GM18909 (cell line): ENCODE results near the gene PFKFB3.
"Not testable (repeated sequence)": the region's sequence is repeated elsewhere in the genome, so short reads cannot be mapped to it uniquely, and the experiment has no call there.

Experiments used
- ATAC-seq: cut with Tn5 transposase; IDR thresholded peaks from one replicate; pipeline ENCODE4 v1.9.1; 2021; ENCODE audit warnings: mild to moderate bottlenecking; ENCODE audit not compliant: unreplicated experiment, poor library complexity

The PFKFB3 gene

DNA sequence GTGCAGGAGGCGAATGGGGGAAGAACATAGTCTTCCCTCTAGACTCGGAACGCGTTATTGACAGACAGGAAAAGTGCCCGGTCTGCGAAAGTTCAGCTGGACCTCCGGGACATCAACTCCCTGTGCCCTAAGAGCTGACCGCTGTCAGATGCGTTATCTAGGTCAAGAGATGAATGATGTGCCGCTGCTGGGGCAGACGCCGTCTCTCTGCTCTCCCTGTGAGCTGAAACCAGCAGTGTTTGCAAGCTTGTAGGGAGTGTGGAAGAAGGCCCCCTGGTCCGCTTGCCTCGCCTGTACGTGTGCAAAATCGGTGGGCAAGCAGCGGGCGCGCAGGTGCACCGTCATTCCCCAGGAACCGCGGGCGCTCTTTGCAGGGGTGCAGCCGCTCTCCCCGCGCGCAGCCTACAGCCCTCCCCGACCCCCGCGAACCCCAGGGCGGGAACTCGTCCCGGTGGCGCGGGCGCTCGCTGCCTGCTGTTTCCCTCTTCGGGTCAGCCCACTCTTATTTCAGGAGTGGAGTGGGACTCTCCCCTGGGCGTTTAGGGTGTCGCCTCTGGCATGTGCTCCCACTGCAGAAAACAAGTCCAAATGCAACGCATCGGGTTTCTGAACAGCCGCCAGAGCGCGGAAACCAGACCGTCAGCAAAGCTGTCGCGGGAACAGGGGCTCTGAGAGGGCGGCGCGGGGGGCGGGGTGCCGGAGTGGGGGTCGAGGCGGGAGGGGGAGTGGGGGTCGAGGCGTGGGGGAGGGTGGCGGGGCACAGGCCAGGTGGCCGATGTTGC is 1.8 kb upstream of the PFKFB3 start:
- ATAC-seq: no peak

DNA sequence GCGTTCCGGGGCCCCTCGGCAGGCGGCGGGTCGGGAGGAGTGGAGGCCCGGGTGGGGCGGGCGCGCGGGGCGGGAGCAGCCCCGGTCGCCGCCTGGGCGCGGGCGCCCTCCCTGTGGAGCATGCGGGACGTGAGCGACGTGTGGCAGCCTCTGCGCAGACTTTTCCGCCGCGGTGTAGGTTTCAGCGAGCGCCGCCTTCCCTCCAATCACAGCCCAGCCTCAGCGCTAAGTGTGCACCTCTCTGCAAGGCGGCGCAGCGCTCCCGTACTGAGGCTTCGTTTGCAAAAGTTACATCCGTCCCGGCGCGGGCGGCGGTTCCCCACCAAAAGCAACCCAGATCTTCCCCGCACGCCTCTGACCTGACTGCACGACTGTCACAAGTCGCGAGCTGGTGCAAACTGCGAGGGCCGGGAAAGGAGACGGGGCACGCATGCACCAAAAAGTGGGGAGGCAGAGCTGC is 1.2 kb upstream of the PFKFB3 start:
- ATAC-seq: peak; percentile 60

DNA sequence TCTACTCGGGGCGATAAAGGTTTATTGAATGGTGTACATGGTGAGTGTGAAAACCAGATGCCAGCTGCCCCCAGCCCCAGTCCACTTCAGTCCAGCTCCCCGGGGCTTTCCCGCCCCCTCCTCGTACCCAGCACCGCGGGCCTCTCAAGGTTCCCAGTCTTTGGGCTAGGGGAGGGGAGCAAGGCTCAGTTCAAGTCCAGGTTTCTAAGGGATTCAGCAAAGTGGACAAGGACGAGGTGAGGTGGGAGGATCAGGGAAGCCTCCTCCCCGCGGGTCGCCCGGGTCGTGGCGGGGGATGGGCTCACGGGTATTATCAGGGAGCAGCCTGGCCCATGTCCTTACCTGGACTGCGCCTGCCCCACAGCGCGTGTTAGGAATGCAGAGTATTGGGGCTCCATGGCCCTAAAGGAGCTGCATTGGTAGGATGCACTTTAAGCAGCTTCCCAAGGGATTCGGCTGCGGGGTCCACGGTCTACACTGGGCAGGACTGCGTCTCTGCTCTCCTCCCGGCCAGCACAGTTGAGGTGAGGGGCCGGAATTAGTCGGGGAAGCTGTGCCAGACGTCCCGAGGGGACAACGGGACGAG is 541 bp upstream of the PFKFB3 start:
- ATAC-seq: no peak

DNA sequence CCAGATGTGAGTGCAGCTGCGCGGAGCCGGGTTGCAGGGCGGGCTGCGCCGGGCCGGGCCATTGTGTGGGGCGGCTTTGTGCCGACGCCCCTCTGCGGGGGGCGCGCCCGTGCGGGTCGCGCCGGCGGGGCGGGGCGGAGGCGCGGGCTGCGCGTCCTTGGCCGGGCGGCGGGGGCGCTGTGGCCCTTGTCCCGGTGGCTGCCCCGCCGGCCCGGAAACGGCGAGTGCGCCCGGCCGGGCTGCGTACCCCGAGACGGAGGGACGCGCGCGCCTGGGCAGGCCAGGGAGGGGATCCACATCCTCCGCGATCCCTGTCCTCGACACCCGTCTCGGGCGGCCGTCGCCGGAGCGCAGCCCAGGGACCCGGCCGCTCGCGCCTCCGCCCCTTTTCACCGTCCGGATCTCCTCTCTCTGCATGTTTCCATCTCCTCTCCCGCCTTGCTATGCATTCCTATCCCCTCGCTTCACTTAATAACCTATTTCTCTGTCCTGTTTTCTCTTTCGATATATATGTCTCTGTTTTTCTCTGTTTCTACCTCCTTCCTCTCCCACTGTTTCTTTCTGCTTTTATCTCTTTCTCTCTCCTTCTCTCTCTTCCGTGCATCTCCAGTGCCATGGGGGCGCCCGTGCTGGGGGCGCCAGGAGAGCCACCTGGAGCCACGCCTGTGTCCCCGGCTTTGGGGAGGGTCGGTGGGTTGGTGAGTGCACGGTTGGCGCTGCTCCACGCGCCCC is 765 bp downstream of the PFKFB3 start:
- ATAC-seq: peak; percentile 45

- no peak for ATAC-seq
These were observed 1.3 kb downstream of the PFKFB3 start for GRCh38 chr10:6204063-6204340.

GRCh38 chr10:6204341-6205191 is 1.8 kb downstream of the PFKFB3 start:
- ATAC-seq: no peak

DNA sequence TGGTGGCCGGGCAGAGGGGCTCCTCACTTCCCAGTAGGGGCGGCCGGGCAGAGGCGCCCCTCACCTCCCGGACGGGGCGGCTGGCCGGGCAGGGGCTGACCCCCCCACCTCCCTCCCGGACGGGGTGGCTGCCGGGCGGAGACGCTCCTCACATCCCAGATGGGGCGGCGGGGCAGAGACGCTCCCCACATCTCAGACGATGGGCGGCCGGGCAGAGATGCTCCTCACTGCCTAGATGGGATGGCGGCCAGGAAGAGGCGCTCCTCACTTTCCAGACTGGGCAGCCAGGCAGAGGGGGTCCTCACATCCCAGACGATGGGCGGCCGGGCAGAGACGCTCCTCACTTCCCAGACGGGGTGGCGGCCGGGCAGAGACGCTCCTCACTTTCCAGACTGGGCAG is 3.8 kb downstream of the PFKFB3 start:
- not testable (repeated sequence) for ATAC-seq

- no peak for ATAC-seq
These were observed 4.9 kb downstream of the PFKFB3 start for GRCh38 chr10:6207658-6208057.

DNA sequence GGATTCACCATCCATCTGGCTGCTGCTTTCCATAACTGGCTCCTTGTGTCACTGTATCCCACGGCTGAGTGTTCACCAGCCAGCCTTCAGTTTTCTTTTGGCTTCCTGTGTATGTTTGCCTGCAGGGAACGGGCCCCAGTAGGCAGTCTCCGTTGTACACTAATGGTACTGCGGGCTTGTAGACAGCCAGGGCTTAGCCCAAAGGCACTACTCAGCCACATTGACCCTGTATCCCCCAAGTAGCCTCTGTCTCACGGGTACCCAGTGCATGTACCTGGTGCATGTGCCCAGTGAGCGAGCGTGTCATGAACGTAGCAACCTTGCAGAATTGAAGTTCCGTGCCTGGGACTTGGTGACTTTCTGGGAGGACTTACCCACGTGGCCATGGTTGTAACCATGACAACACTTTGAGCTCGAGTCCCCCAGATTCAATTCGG is 6.1 kb downstream of the PFKFB3 start:
- no peak for ATAC-seq

- no peak for ATAC-seq
These were observed 8.6 kb downstream of the PFKFB3 start for GRCh38 chr10:6211341-6211670.

DNA sequence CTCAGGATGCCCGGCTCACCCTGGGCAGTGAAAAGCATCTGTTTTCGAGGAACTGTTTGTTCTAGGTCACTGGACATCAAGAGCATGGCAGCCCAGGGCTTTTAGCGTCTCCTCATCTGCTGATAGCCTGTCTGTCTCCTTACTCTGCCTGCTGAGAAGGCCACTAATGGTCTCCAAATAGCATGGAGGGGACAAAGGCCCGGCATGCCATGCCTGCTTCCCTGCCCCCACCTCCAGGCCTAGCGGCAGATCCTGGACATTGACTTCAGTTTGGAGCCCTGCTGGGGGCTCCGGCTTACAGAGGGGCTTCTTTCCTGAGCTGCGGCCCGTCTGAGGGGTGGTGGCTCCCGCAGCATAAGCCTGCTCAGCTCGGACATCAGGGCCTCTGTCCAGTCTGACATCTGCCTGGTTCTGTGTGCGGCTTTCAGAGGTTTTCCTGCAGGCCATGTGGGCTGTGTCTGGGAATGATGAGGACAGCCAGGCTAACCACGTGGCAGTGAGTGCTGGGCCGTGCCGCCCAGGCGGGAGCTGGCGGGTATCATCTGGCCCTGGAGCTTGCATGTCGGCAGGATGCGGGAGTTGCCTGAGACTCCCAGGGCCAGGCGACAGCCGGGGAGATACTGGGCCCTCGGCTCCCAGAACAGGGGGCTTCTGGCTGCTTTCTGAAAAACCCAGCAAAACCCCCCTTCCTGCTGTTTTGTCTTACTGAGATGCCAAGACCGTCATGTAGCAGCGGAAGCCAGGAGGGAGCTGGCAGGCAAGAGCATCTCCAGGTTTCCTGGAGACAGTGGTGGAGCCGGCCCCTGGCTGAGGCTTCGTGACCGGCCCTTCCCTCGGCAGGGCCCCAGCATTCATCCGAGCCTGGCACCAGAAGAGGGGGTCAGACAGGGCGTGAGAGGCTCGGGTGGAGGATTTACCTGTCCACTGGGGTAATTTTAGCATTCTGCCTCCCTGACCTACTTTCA is 9.2 kb downstream of the PFKFB3 start:
- no peak for ATAC-seq

DNA sequence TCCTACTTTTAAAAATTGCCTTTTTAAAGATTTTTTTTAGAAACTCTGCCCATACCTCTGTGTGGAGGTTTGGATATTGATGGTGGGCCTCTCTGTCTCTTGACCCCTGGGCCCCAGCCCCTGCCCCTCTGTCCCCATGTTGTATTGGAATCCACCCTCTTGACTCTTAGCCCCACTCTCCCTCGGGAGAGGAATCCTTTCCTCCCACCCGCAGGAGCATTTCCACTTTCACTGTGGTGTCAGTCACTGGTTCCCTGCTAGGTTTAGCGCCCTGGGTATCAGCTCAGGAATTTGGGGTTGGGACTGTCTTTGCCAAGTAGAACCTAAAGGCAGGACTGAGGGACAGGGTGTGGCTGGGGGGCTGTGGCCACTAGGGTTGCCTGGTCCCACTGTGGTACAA is 10.1 kb downstream of the PFKFB3 start:
- ATAC-seq: no peak

- no peak for ATAC-seq
These were observed 10.6 kb downstream of the PFKFB3 start for GRCh38 chr10:6213257-6213905.

GRCh38 chr10:6213908-6214307 is 11.2 kb downstream of the PFKFB3 start:
- ATAC-seq: no peak

DNA sequence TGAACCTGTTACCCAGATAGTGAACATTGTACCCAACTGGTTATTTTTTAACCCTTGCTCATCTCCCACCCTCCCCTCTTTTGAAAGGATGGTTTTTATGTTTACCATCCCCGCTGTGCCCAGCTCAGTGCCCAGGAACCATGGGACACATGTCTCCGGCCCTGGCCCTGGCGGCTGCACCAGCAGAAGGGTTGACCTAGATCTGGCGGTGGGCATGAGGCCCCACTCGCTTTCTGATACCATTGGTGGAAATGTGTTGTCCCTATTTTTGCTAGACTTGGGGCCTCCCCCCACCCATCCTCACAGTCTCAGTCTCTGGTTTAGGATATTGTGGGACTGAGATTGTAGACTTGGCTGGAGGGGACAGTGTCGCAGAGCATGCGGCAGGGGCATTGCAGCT is 11.9 kb downstream of the PFKFB3 start:
- ATAC-seq: no peak

DNA sequence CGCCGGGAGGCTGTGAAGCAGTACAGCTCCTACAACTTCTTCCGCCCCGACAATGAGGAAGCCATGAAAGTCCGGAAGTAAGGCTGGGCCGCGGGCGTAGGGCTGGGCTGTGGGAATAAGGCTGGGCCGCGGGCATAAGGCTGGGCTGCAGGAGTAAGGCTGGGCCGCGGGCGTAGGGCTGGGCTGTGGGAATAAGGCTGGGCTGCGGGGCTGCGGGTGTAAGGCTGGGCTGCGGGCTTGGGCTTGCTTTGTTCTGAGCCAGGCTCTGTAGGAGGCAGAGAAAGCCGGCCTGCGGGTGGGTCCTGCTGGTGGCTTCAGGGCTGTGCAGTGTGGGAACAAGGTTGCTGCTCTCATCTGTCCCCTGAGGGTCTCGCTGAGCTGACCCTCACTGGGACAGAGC is 12.5 kb downstream of the PFKFB3 start:
- ATAC-seq: no peak

- ATAC-seq: no peak
These were observed 13.2 kb downstream of the PFKFB3 start for GRCh38 chr10:6215683-6216484.

- no peak for ATAC-seq
These were observed 14.2 kb downstream of the PFKFB3 start for GRCh38 chr10:6216916-6217315.
